Measurements from ENCODE around the gene SAMD8.

- TF ChIP-seq POLR2A (IDR thresholded peaks at IDR 0.05) (no peak), CTCF (IDR thresholded peaks at IDR 0.05) (no peak)
These were observed 85.6 kb downstream of the SAMD8 start for GRCh38 chr10:75197066-75197465.

Measured in thyroid gland (tissue), 4 donors.